Adipocyte (in vitro differentiated cells): ENCODE measurements around the gene NES.

Source experiments
- DNase-seq: peaks from one replicate; pipeline ENCODE4 v3.0.0-alpha.2; 2015; ENCODE audit warnings: low read depth
- H3K27me3 ChIP-seq: replicated peaks from 2 replicates; pipeline ENCODE4 v1.7.0; 2013; ENCODE audit warnings: mild to moderate bottlenecking, low read length, moderate library complexity; ENCODE audit not compliant: control insufficient read depth, insufficient read depth
- H3K36me3 ChIP-seq: 2 replicates; pipeline ENCODE4 v1.7.0; 2013; ENCODE audit warnings: low read length, mild to moderate bottlenecking, moderate library complexity; ENCODE audit not compliant: control insufficient read depth, insufficient read depth, severe bottlenecking
- H3K4me1 ChIP-seq: 2 replicates; pipeline ENCODE4 v1.7.0; 2013; ENCODE audit warnings: mild to moderate bottlenecking, low read length, moderate library complexity; ENCODE audit not compliant: control insufficient read depth, insufficient read depth
- H3K4me3 ChIP-seq: 2 replicates; pipeline ENCODE4 v1.7.0; 2013; ENCODE audit warnings: mild to moderate bottlenecking, low read length, moderate library complexity
- H3K9ac ChIP-seq: 2 replicates; pipeline ENCODE4 v1.7.0; 2013; ENCODE audit warnings: mild to moderate bottlenecking, low read length, moderate library complexity
- H3K9me3 ChIP-seq: 2 replicates; pipeline ENCODE4 v1.7.0; 2013; ENCODE audit warnings: mild to moderate bottlenecking, low read length, moderate library complexity; ENCODE audit not compliant: control insufficient read depth

Gene NES, protein sequence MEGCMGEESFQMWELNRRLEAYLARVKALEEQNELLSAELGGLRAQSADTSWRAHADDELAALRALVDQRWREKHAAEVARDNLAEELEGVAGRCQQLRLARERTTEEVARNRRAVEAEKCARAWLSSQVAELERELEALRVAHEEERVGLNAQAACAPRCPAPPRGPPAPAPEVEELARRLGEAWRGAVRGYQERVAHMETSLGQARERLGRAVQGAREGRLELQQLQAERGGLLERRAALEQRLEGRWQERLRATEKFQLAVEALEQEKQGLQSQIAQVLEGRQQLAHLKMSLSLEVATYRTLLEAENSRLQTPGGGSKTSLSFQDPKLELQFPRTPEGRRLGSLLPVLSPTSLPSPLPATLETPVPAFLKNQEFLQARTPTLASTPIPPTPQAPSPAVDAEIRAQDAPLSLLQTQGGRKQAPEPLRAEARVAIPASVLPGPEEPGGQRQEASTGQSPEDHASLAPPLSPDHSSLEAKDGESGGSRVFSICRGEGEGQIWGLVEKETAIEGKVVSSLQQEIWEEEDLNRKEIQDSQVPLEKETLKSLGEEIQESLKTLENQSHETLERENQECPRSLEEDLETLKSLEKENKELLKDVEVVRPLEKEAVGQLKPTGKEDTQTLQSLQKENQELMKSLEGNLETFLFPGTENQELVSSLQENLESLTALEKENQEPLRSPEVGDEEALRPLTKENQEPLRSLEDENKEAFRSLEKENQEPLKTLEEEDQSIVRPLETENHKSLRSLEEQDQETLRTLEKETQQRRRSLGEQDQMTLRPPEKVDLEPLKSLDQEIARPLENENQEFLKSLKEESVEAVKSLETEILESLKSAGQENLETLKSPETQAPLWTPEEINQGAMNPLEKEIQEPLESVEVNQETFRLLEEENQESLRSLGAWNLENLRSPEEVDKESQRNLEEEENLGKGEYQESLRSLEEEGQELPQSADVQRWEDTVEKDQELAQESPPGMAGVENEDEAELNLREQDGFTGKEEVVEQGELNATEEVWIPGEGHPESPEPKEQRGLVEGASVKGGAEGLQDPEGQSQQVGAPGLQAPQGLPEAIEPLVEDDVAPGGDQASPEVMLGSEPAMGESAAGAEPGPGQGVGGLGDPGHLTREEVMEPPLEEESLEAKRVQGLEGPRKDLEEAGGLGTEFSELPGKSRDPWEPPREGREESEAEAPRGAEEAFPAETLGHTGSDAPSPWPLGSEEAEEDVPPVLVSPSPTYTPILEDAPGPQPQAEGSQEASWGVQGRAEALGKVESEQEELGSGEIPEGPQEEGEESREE (N-terminal part only)

DNA sequence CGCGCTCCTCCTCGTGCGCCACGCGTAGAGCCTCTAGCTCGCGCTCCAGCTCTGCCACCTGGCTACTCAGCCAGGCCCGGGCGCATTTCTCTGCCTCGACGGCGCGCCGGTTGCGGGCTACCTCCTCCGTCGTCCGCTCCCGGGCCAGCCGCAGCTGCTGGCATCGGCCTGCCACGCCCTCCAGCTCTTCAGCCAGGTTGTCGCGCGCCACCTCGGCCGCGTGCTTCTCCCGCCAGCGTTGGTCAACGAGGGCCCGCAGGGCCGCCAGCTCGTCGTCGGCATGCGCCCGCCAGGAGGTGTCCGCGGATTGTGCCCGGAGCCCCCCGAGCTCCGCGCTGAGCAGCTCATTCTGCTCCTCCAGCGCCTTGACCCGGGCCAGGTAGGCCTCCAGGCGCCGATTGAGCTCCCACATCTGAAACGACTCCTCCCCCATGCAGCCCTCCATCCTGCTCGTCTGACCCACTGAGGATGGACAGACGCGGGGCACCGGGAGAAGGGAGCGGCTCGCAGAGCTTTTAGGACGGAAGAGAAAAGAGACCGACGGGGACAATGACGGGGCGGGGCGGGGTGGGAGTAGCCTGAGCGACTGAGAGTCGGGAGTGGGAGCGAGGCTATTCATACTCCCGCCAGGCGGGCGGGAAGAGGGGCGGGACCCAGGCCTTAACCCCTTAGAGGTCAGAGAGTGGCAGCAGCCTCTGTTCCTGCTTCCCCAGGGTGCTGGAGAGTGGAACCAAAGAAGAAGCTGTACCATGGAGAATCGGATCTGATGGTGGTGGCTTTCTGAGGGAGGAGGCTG is at the start of gene NES:
Gene NES (minus strand): TSS at position 588 of the 796 bp plus-strand sequence. CDS start 143 bp downstream, at position 445.
- Histone ChIP-seq H3K4me3 (peak within 1 kb of the TSS; percentile 54), H3K36me3 (no peaks in the 10 kb centered on the region), H3K9me3 (no peaks in the 10 kb centered on the region), H3K27me3 (peaks cover 4% of the 10 kb centered on the region), H3K4me1 (peaks cover 6% of the 10 kb centered on the region), H3K9ac (peak within 1 kb of the TSS; percentile 36)
- peak; percentile 78 for DNase-seq

GRCh38 chr1:156726549-156727226 is 49.5 kb upstream of the NES start:
- Histone ChIP-seq H3K27me3 (no peaks in the 10 kb centered on the region), H3K4me3 (peak overlapping the region; percentile 100), H3K36me3 (peaks cover 26% of the 10 kb centered on the region), H3K9me3 (no peaks in the 10 kb centered on the region), H3K4me1 (peaks cover 36% of the 10 kb centered on the region), H3K9ac (peak overlapping the region; percentile 97)
- peak; percentile 79 for DNase-seq

GRCh38 chr1:156725683-156726280 is 48.6 kb upstream of the NES start:
- peak; percentile 96 for DNase-seq
- Histone ChIP-seq H3K27me3 (no peaks in the 10 kb centered on the region), H3K9ac (peak overlapping the region; percentile 68), H3K36me3 (peaks cover 32% of the 10 kb centered on the region), H3K4me1 (peaks cover 43% of the 10 kb centered on the region), H3K9me3 (no peaks in the 10 kb centered on the region), H3K4me3 (peak overlapping the region; percentile 100)

- Histone ChIP-seq H3K9me3 (no peaks in the 10 kb centered on the region), H3K27me3 (no peaks in the 10 kb centered on the region), H3K4me1 (peaks cover 21% of the 10 kb centered on the region), H3K4me3 (no peak overlapping the region), H3K36me3 (peaks cover 35% of the 10 kb centered on the region), H3K9ac (no peak overlapping the region)
- no peak for DNase-seq
Observed at GRCh38 chr1:156721535-156721934, 44.3 kb upstream of the NES start.

- no peaks in the 10 kb centered on the region for H3K27me3 ChIP-seq
- peaks cover 35% of the 10 kb centered on the region for H3K36me3 ChIP-seq
- no peak overlapping the region for H3K4me3 ChIP-seq
- DNase-seq = peak; percentile 53
- H3K9me3 ChIP-seq = no peaks in the 10 kb centered on the region
- peaks cover 17% of the 10 kb centered on the region for H3K4me1 ChIP-seq
- no peak overlapping the region for H3K9ac ChIP-seq
Observed at GRCh38 chr1:156721131-156721530, 43.9 kb upstream of the NES start.

DNA sequence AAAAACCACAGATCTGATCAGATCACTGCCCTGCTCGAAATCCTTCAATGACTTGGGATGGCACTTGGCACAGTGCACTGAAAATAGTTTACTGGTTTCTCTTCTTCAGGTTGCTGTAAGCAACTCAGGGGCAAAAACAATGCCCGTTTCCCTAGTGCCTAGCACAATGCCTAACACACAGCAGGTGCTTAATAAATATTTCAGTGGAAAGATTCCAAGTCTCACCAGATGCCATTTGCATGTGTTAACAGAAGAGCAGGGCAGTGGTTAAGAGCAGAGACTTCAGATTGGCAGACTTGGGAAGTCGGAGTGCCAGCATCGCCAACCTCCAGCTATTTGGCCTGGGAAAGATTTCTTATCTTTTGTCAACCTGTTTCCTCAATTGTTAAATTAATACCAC is 40.1 kb upstream of the NES start:
- no peak overlapping the region for H3K4me3 ChIP-seq

GRCh38 chr1:156714830-156715229 is 37.6 kb upstream of the NES start:
- DNase-seq = no peak
- H3K36me3 ChIP-seq = no peaks in the 10 kb centered on the region
- H3K9me3 ChIP-seq = no peaks in the 10 kb centered on the region
- no peak overlapping the region for H3K9ac ChIP-seq
- H3K4me3 ChIP-seq = no peak overlapping the region
- H3K27me3 ChIP-seq = no peaks in the 10 kb centered on the region
- H3K4me1 ChIP-seq = peaks cover 28% of the 10 kb centered on the region

More for the DNA sequence above, 40.1 kb upstream of the NES start:
- DNase-seq = no peak
- H3K36me3 ChIP-seq = peaks cover 13% of the 10 kb centered on the region
- peaks cover 20% of the 10 kb centered on the region for H3K4me1 ChIP-seq
- no peaks in the 10 kb centered on the region for H3K9me3 ChIP-seq
- no peak overlapping the region for H3K9ac ChIP-seq
- H3K27me3 ChIP-seq = no peaks in the 10 kb centered on the region

DNA sequence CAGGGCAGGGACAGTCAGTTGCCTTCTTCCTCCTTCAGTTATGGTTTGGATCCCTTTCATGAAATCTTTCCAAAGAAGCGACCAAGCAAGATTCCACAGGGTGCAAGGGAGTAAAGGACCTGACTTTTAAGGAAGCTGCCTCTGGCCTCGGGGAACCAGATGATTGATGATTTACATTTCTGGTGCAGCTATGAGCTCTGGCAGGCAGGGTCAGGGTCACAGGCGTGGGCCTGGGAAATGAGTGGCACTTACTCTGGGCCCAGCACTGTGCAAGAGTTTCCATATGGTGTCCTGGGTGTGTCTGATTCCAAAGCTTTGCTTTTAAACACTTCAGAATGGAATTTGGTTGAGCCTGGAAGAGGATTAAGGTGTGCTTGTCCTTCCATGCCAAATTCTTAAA is 35.4 kb upstream of the NES start:
- H3K27me3 ChIP-seq = no peaks in the 10 kb centered on the region
- H3K4me1 ChIP-seq = peaks cover 50% of the 10 kb centered on the region
- no peak overlapping the region for H3K9ac ChIP-seq
- no peaks in the 10 kb centered on the region for H3K9me3 ChIP-seq
- H3K4me3 ChIP-seq = no peak overlapping the region
- DNase-seq = no peak
- H3K36me3 ChIP-seq = no peaks in the 10 kb centered on the region

GRCh38 chr1:156711011-156711817 is 34.0 kb upstream of the NES start:
- Histone ChIP-seq H3K4me3 (no peak overlapping the region), H3K9me3 (no peaks in the 10 kb centered on the region)

More at GRCh38 chr1:156711011-156711817, 34.0 kb upstream of the NES start:
- DNase-seq = peak; percentile 69
- Histone ChIP-seq H3K27me3 (no peaks in the 10 kb centered on the region), H3K36me3 (no peaks in the 10 kb centered on the region), H3K9ac (peak overlapping the region; percentile 46), H3K4me1 (peaks cover 63% of the 10 kb centered on the region)
